Ascending aorta (tissue), 2 donors: ENCODE results near the gene FBXL13. TPM values are rescaled to one million over a fixed set of nuclear protein-coding genes. Genes with fewer than 3 reads are reported as not detected.
"Not testable (repeated sequence)": the region's sequence is repeated elsewhere in the genome, so short reads cannot be mapped to it uniquely, and the experiment has no call there.

Experiments
- DNase-seq, 2 donors: peaks; one replicate each; pipeline ENCODE4 v3.0.0-alpha.2; 2019; ENCODE audit warnings: low spot score in 2 of 2
- H3K27ac ChIP-seq, 2 donors: fragments of 200-600 bp; sonication (generic); one replicate each; pipeline ENCODE4 v1.5.1; 2016 to 2017; ENCODE audit warnings: mild to moderate bottlenecking in 1 of 2
- H3K27me3 ChIP-seq: fragments of 200-600 bp; sonication (generic); one replicate; pipeline ENCODE4 v1.5.1; 2017
- H3K36me3 ChIP-seq, 2 donors: fragments of 200-600 bp; sonication (generic); one replicate each; pipeline ENCODE4 v1.5.1; 2016
- H3K4me1 ChIP-seq, 2 donors: fragments of 200-600 bp; sonication (generic); one replicate each; pipeline ENCODE4 v1.5.1; 2016 to 2017; ENCODE audit warnings: mild to moderate bottlenecking in 1 of 2
- H3K4me3 ChIP-seq, 2 donors: fragments of 200-600 bp; sonication (generic); one replicate each; pipeline ENCODE4 v1.5.1; 2016 to 2017; ENCODE audit warnings: mild to moderate bottlenecking in 1 of 2
- H3K9me3 ChIP-seq, 2 donors: fragments of 200-600 bp; sonication (generic); one replicate each; pipeline ENCODE4 v1.5.1; 2016
- CTCF ChIP-seq, 3 experiments: fragments of 200-600 bp in 2 of 3; fragments of 450-650 bp in 1 of 3; sonication (generic) in 2 of 3; IDR thresholded peaks; one replicate each; pipeline ENCODE4 v1.5.1; 2016 to 2019; ENCODE audit warnings: antibody characterized with exemption in 3 of 3, mild to moderate bottlenecking in 1 of 3, moderate library complexity in 1 of 3
- intact Hi-C: fragments of 100-400 bp; cut with DNase I; formaldehyde crosslinking; loops from one replicate; pipeline ENCODE4 v1.15.1; 2023
- total RNA-seq: library from RNA; depleted of rRNA; stranded (reverse); fragments of >200 nt; gene quantifications from one replicate; pipeline ENCODE4 v1.1.0, GENCODE V29; 2016

FBXL13 gene
- total RNA-seq, 1 donor from 2014 or later = 0.75 TPM

DNA sequence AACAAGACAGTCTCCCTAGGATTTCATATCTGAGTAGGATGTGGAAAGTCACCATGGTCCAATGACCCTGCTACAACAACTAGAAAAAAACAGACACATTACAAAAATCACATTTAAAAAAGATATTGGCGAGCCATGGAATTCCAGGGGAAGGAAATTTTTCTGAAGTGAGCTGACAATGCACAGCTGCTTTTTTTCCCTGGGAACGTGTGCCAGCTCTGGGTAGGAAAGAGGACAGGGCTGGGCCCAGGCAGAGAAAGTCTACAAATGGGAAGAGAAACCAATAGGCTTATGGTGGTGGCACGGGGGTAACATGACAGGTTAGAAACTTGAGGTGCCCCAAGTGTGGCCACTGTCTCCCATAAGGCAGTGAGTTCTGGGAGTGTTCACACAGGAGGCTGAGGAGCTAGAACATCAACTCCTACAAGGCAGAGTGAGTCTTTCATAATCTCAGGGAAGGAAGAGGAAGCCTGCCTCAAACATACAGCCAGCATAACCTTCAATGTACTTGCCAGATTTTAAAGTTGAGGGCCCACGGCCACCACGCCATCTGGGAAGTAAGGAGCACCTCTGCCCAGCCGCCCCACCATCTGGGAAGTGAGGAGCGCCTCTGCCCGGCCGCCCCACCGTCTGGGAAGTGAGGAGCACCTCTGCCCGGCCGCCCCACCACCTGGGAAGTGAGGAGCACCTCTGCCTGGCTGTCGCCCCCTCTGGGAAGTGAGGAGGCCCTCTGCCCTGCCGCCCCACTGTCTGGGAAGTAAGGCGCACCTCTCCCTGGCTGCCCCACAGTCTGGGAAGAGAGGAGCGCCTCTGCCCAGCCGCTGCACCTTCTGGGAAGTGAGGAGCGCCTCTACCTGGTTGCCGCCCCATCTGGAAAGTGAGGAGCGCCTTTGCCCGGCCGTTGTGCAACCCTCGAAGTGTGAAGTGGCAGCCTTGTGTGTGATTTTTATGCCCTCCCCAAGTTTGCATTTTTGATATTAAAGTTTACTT, 5.9 kb downstream of the FBXL13 start:
- no peaks in the 10 kb centered on the region for H3K36me3 ChIP-seq
- H3K27ac ChIP-seq = no peak overlapping the region
- no peak overlapping the region for H3K4me3 ChIP-seq
- intact Hi-C loops = no loop called here
- no peaks in the 10 kb centered on the region for H3K9me3 ChIP-seq
- no peak for DNase-seq
- H3K4me1 ChIP-seq = peaks cover 0 to 2% of the 10 kb centered on the region in 2 donors
- H3K27me3 ChIP-seq = no peaks in the 10 kb centered on the region
- no peak for TF ChIP-seq CTCF (IDR thresholded peaks at IDR 0.05)

DNA sequence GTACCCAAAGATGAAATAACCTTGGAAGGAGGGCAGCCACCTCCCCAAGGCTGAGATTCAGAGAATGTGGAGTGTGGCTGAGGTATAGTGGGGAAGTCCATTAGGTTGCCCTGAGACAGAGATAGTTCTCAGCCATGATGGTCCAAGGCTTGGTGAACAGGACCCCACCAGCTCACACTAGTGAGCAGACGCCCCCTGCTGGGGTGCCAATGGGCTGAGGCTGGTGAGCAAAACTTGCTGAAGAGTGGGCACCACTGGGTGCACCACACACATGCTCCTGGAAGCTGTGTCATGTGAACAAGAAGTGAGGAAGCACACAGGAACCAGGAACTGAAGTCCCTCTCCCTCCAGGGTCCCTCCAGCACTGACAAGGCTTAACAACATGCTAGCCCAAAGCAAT, 8.9 kb downstream of the FBXL13 start:
- Histone ChIP-seq H3K4me1 (no peaks in the 10 kb centered on the region), H3K27me3 (no peaks in the 10 kb centered on the region), H3K27ac (no peak overlapping the region), H3K4me3 (no peak overlapping the region), H3K9me3 (no peaks in the 10 kb centered on the region), H3K36me3 (no peaks in the 10 kb centered on the region)
- intact Hi-C loops = no loop called here
- TF ChIP-seq CTCF (IDR thresholded peaks at IDR 0.05) = peak in 1 of 3 experiments; percentile 38
- DNase-seq = no peak

GRCh38 chr7:103063895-103064294, 10.7 kb downstream of the FBXL13 start:
- Histone ChIP-seq H3K4me3 (no peak overlapping the region), H3K27ac (no peak overlapping the region), H3K9me3 (no peaks in the 10 kb centered on the region), H3K27me3 (no peaks in the 10 kb centered on the region), H3K4me1 (no peaks in the 10 kb centered on the region), H3K36me3 (no peaks in the 10 kb centered on the region)
- no peak for DNase-seq
- intact Hi-C loops = loop anchor here (5.0 kb wide), 2 partner anchors 152 to 307 kb away; partner anchors contain the start of gene LRRC17
- TF ChIP-seq CTCF (IDR thresholded peaks at IDR 0.05) = no peak

GRCh38 chr7:103059471-103059870, 15.1 kb downstream of the FBXL13 start:
- no peak for TF ChIP-seq CTCF (IDR thresholded peaks at IDR 0.05)
- Histone ChIP-seq H3K9me3 (no peaks in the 10 kb centered on the region), H3K4me3 (no peak overlapping the region), H3K4me1 (no peaks in the 10 kb centered on the region), H3K27me3 (no peaks in the 10 kb centered on the region), H3K36me3 (no peaks in the 10 kb centered on the region), H3K27ac (no peak overlapping the region)
- no peak for DNase-seq
- intact Hi-C loops = no loop called here

- DNase-seq = no peak
- TF ChIP-seq CTCF (IDR thresholded peaks at IDR 0.05) = no peak
- Histone ChIP-seq H3K27ac (no peak overlapping the region), H3K27me3 (no peaks in the 10 kb centered on the region), H3K4me3 (no peak overlapping the region), H3K36me3 (no peaks in the 10 kb centered on the region), H3K4me1 (no peaks in the 10 kb centered on the region), H3K9me3 (no peaks in the 10 kb centered on the region)
- intact Hi-C loops = no loop called here
These were observed 16.5 kb downstream of the FBXL13 start for GRCh38 chr7:103058122-103058521.

DNA sequence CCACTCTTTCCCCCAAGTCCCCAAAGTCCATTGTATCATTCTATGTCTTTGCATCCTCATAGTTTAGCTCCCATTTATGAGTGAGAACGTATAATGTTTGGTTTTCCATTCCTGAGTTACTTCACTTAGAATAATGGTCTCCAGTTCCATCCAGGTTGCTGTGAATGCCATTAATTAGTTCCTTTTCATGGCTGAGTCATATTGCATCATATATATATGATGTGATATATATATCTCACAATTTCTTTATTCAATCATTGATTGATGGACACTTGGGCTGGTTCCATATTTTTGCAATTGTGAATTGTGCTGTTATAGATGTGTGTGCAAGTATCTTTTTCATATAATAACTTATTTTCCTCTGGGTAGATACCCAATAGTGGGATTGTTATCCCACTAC, 18.6 kb downstream of the FBXL13 start:
- intact Hi-C loops, H3K27ac ChIP-seq, DNase-seq, H3K4me1 ChIP-seq, H3K27me3 ChIP-seq, H3K36me3 ChIP-seq, H3K9me3 ChIP-seq, H3K4me3 ChIP-seq: not testable (repeated sequence)
